GM19468 (cell line): ENCODE measurements around the gene SREBF1.
A peak's percentile ranks its signal among the peaks of the same experiment; 100 is the strongest.

Source experiments
- ATAC-seq: cut with Tn5 transposase; IDR thresholded peaks from one replicate; pipeline ENCODE4 v1.9.1; 2021; ENCODE audit warnings: mild to moderate bottlenecking, moderate library complexity, moderate number of reproducible peaks; ENCODE audit not compliant: unreplicated experiment; ENCODE audit errors: extremely low read depth

SREBF1 gene

DNA sequence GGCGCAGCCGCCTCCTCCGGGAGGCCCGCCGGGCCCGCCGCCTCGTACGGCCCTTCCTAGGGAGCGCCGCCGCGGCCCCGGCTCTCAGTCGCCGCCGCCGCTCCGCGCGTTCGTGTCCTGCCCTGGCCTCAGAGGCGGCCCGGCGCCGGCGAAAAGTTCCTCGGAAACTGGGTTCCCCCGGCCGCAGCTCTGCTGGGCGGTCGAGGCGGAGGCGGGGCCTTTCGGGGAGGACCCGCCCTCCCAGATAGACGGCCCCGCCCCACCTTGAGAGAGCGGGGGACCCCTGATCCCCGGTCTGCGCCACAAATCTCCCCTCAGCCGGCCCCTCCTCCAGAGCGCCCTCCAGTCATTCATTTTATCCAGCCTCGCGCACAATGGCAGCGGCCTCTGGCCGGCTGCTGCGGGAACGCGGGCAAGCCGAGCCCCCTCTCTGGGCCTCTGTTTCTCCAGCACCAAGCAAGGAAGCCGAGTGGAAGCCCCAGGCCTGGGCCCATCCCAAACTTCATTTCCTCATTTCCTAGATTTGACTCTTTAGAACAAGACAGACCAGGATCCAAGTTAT is at the start of gene SREBF1:
Gene SREBF1 (minus strand): TSS at position 169 of the 562 bp plus-strand sequence. CDS start 169 bp downstream, outside the sequence.
- peak; percentile 9 for ATAC-seq

GRCh38 chr17:17886226-17886625 is 49.4 kb upstream of the SREBF1 start:
- ATAC-seq: no peak

DNA sequence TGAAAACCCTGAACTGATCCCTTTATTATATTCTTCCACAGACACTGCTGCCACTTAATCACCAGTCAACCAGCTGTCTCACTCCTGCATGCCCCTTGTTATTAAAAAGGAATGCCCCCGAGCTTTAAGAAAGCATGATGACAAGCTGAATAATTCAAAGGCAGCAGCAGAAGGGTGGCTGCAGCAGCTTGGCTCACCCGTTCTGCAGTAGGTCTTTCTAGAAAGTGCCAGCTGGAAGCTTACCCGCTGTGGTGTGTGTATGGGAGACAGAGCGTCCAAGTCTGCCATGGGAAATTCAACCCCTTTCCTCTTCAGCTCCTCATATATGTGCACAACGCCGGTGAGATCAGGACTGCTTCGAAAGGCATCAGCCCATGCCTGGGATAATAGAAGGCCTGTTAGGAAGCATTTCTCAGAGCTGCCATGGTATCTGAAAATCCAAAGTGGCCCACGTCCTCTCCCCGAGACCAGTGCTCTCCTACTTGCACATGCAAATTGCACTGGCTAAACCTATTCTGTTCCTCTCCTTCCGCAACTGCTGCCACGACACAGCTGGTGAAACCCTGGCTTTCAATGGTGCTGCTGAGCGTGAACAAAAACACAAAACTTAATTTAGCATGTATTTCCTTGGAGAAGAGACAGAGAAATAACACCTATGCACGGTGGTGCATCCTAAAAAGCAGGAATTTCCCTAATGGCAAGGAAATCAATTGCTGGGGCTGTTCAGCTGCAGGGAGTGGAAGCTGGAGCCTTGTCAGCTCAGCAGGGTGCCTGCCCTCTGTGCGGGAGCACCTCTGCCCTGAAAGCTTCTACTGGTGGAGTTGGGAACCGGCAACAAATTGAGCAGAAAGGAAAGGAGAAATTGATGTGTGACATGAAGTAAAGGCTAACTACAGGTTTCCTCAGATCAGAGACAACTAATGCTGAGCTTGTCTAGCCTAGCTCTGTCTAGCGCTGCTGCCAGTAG is 47.9 kb upstream of the SREBF1 start:
- ATAC-seq: no peak

DNA sequence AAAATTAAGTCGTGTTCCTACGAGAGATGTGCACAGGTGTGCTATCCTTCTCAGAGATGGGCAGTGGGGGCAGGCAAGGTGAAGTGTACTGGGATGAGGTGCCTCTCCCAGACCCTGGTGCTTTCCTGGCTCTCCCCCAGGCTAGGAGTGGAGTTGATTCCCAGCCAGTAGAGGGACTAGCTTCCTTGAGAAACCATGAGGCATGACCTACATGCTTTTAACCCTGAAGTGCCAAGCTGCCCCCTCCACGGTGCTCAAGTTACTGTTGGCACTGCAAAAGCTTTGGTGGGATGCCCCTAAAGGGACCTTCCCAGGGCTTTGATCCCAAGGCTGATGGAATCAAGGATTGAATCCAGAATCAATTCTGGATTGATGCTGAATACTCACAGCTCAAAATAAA is 47.0 kb upstream of the SREBF1 start:
- ATAC-seq: no peak

GRCh38 chr17:17882082-17882581 is 45.3 kb upstream of the SREBF1 start:
- ATAC-seq: no peak

- ATAC-seq: no peak
These were observed 43.9 kb upstream of the SREBF1 start for GRCh38 chr17:17880577-17881196.

DNA sequence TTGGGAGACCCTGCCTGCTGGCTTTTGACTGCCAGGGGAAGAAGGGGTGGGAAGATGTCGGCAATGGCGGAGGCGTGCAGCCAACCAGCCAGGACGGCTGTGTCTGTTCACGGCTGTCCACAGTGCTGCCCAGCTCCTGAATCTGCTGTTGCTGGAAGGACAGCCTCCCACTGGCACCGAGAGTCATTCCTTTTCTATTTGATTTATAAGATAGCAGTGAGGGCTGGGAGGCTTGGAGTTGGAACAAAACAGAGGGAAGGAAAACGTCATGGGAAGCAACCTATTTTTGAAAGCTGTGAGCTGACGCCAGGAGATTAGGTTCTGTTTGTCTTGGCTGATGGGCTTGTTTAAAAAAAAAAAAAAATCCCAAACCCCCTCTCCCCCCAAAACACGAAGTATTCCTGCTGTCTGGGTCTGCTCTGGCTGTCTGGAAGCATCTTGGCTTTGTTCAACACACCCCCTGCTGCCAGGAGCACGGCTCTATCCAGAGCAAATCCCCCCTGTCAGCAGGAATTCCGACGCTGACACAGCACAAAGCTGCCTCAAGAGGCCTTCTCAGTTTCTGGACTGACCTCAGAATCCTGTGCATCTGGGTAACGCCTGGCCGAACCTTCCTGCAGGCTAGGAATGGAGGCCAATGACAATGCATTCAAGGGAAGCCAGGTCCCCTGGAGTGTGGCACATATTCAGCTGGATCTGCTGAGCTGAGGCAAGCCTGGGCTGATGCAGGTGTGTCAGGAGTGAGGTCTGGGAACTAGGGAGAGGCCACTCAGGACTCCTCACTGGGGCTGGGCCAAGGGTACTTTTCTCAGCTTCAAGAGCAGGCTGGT is 41.0 kb upstream of the SREBF1 start:
- no peak for ATAC-seq

GRCh38 chr17:17876959-17877528 is 40.3 kb upstream of the SREBF1 start:
- no peak for ATAC-seq

GRCh38 chr17:17874478-17874877 is 37.7 kb upstream of the SREBF1 start:
- ATAC-seq: no peak

GRCh38 chr17:17873450-17873991 is 36.7 kb upstream of the SREBF1 start:
- no peak for ATAC-seq

DNA sequence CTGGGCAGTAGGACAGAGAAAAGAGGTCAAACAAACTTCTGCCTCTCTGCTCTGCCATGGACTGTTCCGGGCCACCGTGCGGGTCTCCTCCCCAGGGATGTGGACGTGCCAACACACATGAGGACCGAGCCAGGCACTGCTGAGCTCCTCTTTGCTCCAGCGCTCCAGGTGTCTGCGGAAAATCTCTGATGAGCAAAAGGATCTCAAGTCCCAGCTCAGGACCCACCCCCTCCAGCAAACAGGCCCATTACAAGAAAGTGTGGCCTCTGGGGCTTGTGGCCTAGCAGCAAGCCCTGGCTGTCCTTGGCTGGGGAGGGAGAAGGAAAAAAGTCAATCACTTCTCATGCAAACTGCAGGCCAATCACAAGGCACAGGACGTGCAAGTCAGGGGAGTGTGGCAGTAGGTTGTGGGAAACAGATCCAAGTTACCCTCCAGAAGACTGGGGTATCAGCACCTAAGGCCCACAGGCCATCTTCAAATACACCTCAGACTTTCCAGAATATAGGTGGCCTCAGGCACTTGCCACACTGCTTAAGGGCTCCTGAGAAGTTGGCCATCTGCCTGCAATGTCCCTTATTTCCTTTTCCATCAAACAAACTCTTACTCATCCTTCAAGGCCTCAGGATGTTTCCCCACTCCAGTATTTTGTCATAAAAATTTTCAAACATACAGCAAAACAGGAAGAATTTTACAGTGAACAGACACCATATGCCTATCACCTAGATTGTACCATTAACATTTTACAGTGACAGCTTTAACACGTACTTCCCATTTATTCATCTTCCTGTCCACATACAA is 36.0 kb upstream of the SREBF1 start:
- no peak for ATAC-seq

DNA sequence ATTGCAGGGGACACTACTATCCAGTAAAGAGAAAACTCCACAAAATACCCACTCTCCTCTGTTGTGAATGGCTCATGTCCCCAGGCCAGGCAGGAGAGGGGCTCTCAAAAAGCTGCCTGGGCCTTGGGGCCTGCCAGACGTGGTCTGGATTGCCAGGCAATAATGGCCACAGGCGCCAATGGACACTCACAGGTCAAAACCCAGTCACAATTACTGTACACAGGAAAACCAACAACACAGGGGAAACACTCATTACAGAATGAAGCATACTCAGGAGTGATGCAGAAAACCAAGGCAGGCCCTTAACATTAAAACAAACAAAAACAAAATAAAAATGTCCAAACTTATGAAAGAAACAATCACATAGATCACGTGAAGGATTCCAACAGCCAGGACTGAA is 35.1 kb upstream of the SREBF1 start:
- no peak for ATAC-seq

GRCh38 chr17:17870247-17870646 is 33.5 kb upstream of the SREBF1 start:
- ATAC-seq: no peak

GRCh38 chr17:17868641-17869522 is 32.1 kb upstream of the SREBF1 start:
- no peak for ATAC-seq

DNA sequence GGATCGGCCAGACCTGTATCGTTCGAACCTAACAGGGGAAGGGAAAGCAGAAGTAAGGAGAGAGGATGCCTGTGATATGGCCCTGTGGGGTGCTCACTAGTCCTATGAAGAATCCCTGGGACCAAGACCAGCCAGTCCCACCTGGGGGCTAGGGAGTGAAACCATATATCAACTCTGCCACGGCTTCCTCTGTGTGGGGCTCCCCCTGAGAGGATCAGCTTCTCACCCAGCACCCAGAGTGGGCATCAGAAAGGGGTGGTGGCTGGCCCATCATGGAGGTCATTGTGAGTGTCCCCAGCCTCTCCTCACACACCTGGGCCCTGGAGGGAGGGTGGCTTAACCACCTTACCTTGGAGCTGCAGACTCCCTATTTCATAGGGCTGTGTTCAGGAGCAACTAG is 30.1 kb upstream of the SREBF1 start:
- no peak for ATAC-seq

GRCh38 chr17:17866425-17866824 is 29.6 kb upstream of the SREBF1 start:
- no peak for ATAC-seq

DNA sequence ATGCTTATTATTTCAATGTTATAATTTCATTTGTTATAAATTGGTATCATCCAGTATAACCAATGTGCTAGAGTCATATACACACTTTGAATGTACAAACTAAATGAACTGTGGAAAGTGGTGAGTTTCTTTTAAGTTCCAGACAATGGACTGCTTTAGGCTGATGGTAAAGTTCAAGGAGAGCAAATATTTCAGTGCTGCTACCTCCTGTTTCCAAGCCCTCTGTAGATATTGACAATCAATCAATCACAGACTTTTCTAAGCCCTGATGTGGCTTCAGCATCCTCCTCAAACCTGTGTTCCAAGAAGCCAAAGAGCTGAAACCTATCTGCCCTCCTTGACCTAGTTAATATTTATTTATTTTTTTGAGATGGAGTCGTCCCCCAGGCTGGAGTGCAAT is 28.2 kb upstream of the SREBF1 start:
- ATAC-seq: no peak

DNA sequence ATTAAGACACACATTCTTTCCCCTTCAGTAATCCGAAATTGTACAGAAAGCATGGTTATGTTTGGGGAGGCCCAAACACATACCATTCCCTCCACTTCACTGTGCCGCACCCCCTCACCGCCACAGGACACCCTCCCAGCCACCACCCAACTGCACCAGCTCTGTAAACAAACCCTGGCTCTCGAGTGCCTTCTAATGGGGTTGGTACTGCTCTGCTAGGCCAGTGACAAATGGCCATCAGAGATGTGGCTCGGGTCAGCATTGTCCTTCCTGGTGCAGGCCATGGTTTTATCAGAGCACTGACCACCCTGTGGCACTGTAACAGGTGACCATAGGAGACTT is 24.0 kb upstream of the SREBF1 start:
- no peak for ATAC-seq
